Measurements from ENCODE around the gene MYCT1.

- TF ChIP-seq CTCF (conservative IDR thresholded peaks at IDR 0.05; ENCODE audit: low read depth in 2 of 2) (no peak), ETS1 (IDR thresholded peaks at IDR 0.05) (no peak), EZH2 (IDR thresholded peaks at IDR 0.05; ENCODE audit: low read depth, unreplicated experiment) (no peak), EZH2phosphoT487 (IDR thresholded peaks at IDR 0.05; ENCODE audit: unreplicated experiment) (no peak), JUNB (IDR thresholded peaks at IDR 0.05; ENCODE audit: unreplicated experiment) (no peak), POLR2AphosphoS5 (IDR thresholded peaks at IDR 0.05; ENCODE audit: low read depth) (no peak)
These were observed 72.3 kb downstream of the MYCT1 start for GRCh38 chr6:152769993-152770392.
